ENCODE data around the gene CHST15.

DNA sequence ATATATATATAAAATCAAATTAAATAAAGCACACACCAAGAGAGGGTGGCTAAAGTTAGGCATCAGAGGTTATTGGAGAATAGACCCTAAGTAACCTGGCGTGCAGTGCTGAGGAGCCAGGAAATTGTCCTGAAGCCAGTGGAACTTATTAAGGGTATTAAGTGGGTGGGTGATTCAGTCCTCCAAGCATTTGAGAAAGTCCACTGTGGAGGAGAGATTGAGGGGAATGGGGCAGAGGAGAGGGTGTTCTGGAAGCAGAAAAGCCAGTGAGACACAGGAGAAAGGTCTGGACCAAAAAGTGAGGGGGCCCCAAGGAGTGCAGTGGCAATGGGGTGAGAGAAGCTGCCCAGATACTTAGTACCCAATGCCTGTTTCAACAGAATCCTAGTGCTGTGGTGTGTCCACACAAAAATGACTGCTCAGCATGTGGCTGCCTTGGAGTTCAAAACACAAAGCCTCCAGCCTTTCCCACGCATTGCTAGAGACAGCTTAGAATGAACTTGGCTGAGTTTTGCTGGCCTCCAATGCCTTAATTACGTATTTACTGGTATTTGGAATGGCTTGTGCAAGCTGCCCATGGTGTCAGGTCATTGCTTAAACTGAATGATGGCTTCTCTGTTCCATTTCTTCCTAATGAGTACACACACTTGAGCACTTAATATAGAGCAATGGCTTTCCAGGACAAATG lies 44.9 kb upstream of the CHST15 start:
- TF ChIP-seq TAF1 (conservative IDR thresholded peaks at IDR 0.05) = no peak
- TF ChIP-seq, protein P1, sequence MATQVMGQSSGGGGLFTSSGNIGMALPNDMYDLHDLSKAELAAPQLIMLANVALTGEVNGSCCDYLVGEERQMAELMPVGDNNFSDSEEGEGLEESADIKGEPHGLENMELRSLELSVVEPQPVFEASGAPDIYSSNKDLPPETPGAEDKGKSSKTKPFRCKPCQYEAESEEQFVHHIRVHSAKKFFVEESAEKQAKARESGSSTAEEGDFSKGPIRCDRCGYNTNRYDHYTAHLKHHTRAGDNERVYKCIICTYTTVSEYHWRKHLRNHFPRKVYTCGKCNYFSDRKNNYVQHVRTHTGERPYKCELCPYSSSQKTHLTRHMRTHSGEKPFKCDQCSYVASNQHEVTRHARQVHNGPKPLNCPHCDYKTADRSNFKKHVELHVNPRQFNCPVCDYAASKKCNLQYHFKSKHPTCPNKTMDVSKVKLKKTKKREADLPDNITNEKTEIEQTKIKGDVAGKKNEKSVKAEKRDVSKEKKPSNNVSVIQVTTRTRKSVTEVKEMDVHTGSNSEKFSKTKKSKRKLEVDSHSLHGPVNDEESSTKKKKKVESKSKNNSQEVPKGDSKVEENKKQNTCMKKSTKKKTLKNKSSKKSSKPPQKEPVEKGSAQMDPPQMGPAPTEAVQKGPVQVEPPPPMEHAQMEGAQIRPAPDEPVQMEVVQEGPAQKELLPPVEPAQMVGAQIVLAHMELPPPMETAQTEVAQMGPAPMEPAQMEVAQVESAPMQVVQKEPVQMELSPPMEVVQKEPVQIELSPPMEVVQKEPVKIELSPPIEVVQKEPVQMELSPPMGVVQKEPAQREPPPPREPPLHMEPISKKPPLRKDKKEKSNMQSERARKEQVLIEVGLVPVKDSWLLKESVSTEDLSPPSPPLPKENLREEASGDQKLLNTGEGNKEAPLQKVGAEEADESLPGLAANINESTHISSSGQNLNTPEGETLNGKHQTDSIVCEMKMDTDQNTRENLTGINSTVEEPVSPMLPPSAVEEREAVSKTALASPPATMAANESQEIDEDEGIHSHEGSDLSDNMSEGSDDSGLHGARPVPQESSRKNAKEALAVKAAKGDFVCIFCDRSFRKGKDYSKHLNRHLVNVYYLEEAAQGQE (IDR thresholded peaks at IDR 0.05) = no peak
- no peak for TF ChIP-seq YY1 (IDR thresholded peaks at IDR 0.05)
- TF ChIP-seq, protein P2, sequence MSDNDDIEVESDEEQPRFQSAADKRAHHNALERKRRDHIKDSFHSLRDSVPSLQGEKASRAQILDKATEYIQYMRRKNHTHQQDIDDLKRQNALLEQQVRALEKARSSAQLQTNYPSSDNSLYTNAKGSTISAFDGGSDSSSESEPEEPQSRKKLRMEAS (IDR thresholded peaks at IDR 0.05) = peak; percentile 22
